Chondrocyte (in vitro differentiated cells): ENCODE data around the gene FGF22. TPM values are rescaled to one million over a fixed set of nuclear protein-coding genes. Genes with fewer than 3 reads are reported as not detected.

ENCODE experiments used
- DNase-seq: peaks from one replicate; pipeline ENCODE4 v3.0.0; 2021; ENCODE audit warnings: mixed read lengths, low spot score
- H3K27ac Mint-ChIP-seq: one replicate; pipeline ENCODE4 v1.8.0; 2021; ENCODE audit warnings: mild to moderate bottlenecking, moderate library complexity, mixed read lengths; ENCODE audit not compliant: unreplicated experiment
- H3K27me3 Mint-ChIP-seq: 2 replicates; pipeline ENCODE4 v1.8.0; 2021; ENCODE audit warnings: low read depth, mixed read lengths
- H3K36me3 Mint-ChIP-seq: 2 replicates; pipeline ENCODE4 v1.8.0; 2021; ENCODE audit warnings: low read depth, mixed read lengths
- H3K4me1 Mint-ChIP-seq: 2 replicates; pipeline ENCODE4 v1.8.0; 2021; ENCODE audit warnings: low read depth, mild to moderate bottlenecking, mixed read lengths
- H3K4me3 Mint-ChIP-seq: one replicate; pipeline ENCODE4 v1.8.0; 2021; ENCODE audit warnings: mild to moderate bottlenecking, moderate library complexity, mixed read lengths; ENCODE audit not compliant: unreplicated experiment
- H3K9me3 Mint-ChIP-seq: 2 replicates; pipeline ENCODE4 v1.8.0; 2021; ENCODE audit warnings: low read depth, mixed read lengths
- CTCF ChIP-seq: fragments of 200-600 bp; sonication (generic); IDR thresholded peaks from 2 replicates; pipeline ENCODE4 v1.5.0; 2021; ENCODE audit warnings: antibody characterized with exemption, mild to moderate bottlenecking, moderate library complexity
- total RNA-seq: library from RNA; stranded (reverse); gene quantifications from 3 replicates; pipeline ENCODE4 v1.2.1, GENCODE V29; 2021

FGF22 gene
- total RNA-seq, 1 donor from 2014 or later = not detected

- Mint-ChIP-seq H3K27me3 (no peaks in the 10 kb centered on the region), H3K27ac (peak overlapping the region; percentile 95)
These were observed 38.1 kb downstream of the FGF22 start for GRCh38 chr19:677601-678436.

GRCh38 chr19:678791-679388, 39.2 kb downstream of the FGF22 start:
- no peaks in the 10 kb centered on the region for H3K9me3 Mint-ChIP-seq
- H3K4me1 Mint-ChIP-seq = peaks cover 32% of the 10 kb centered on the region
- no peak for DNase-seq
- peak overlapping the region; percentile 75 for H3K4me3 Mint-ChIP-seq
- no peaks in the 10 kb centered on the region for H3K27me3 Mint-ChIP-seq
- TF ChIP-seq CTCF = no peak
- peaks cover 6% of the 10 kb centered on the region for H3K36me3 Mint-ChIP-seq
- H3K27ac Mint-ChIP-seq = peak overlapping the region; percentile 95

More at GRCh38 chr19:677601-678436, 38.1 kb downstream of the FGF22 start:
- Mint-ChIP-seq H3K4me1 (peaks cover 32% of the 10 kb centered on the region), H3K36me3 (peaks cover 4% of the 10 kb centered on the region), H3K4me3 (peak overlapping the region; percentile 75), H3K9me3 (no peaks in the 10 kb centered on the region)
- DNase-seq = peak; percentile 92
- TF ChIP-seq CTCF = no peak

GRCh38 chr19:679418-680286, 40.0 kb downstream of the FGF22 start:
- DNase-seq = peak; percentile 91
- Mint-ChIP-seq H3K9me3 (no peaks in the 10 kb centered on the region), H3K4me1 (peaks cover 32% of the 10 kb centered on the region), H3K4me3 (peak overlapping the region; percentile 75), H3K36me3 (peaks cover 6% of the 10 kb centered on the region), H3K27me3 (no peaks in the 10 kb centered on the region), H3K27ac (peak overlapping the region; percentile 95)
- TF ChIP-seq CTCF = no peak

GRCh38 chr19:680287-681028, 40.8 kb downstream of the FGF22 start:
- Mint-ChIP-seq H3K4me3 (peak overlapping the region; percentile 87), H3K27ac (peak overlapping the region; percentile 100), H3K9me3 (no peaks in the 10 kb centered on the region), H3K4me1 (peaks cover 29% of the 10 kb centered on the region), H3K27me3 (no peaks in the 10 kb centered on the region), H3K36me3 (peaks cover 6% of the 10 kb centered on the region)
- DNase-seq = peak; percentile 99
- peak; percentile 74 for TF ChIP-seq CTCF
